HUDEP-2 (cell line): Measurements from ENCODE around the gene PRG3.
A peak's percentile ranks its signal among the peaks of the same experiment; 100 is the strongest.

Experiments
- DNase-seq, 76 experiments: peaks; one replicate each; lab custom pipeline; 2025; ENCODE audit not compliant: unreplicated experiment in 76 of 76; lab: John Stamatoyannopoulos, UW

PRG3 gene

DNA sequence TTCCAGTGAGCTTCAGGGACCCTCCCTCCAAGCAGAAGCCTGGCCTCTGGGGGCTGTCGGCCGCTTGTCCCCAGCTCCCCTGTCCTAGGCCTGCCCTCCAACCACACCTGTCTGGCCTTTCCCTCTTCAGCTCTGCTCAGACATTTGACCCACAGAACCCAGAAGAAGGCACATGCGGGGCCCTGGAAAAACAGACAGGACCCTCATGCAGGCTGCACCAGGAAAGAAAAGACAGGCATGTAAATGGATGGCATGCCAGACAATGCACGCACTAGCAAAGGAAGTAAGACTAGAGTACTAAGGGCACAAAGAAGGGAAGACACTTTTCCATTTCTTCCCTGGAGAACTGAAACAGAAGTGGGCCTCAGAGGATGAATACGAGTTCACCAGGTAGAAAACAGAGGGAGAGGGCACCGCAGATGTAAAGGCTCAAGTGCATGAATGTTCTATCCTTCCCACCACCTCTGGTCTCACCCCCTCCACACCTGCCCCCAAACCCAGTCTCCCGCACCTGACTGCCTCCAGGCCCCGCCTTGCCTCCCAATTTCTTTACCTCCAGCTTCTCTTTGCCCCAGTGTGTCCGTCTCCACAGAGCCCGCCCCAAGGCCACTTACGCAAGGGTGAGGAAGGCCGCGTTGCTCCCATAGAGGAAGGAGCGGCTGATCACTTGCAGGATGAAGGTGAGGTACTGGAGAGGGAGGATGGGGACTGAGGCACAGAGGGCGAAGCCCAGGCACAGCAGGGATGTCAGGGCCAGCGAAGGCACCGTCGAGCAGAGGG is 28.6 kb upstream of the PRG3 start:
- no peak for DNase-seq

DNA sequence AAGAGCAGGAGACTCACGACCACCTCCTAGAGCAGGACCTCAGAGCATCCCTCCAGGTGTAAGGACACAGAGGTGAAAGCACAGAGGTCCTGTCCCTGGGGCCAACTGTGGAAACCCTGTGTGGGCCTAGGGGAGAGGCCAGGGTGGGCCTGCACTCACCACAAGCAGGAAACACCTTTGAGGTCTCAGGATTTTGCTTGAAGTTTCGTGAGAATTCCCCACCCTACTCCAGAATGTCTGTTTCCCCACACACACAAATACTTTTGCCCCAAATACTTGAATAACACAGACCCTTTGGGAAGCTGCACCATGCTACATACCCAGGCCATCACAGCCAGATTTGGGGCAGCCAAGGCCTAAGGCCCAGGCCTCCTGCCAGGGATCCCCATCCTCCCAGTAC is 27.8 kb upstream of the PRG3 start:
- no peak for DNase-seq

DNA sequence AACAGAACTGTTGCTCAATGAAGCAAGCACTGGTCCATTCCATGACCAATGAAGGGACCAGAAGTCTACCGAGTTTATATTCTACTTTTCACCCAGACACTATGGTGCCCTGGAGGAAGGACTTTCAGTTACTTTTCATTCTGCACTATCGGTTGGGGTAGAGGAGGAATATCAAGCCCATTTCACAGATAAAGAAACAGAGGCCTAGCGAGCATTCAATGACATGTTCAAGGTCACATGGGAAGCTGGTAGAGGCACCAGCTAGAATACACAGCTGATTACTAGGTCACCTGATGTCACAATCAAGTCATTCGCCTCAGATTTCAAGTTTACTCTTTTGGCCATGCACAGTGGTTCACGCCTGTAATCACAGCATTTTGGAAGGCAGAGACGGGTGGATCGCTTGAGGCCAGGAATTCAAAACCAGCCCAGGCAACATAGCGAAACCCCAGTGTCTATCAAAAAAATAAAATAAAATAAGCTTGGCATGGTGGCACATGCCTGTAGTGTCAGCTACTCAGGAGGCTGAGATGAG is 27.1 kb upstream of the PRG3 start:
- DNase-seq, result no peak

DNA sequence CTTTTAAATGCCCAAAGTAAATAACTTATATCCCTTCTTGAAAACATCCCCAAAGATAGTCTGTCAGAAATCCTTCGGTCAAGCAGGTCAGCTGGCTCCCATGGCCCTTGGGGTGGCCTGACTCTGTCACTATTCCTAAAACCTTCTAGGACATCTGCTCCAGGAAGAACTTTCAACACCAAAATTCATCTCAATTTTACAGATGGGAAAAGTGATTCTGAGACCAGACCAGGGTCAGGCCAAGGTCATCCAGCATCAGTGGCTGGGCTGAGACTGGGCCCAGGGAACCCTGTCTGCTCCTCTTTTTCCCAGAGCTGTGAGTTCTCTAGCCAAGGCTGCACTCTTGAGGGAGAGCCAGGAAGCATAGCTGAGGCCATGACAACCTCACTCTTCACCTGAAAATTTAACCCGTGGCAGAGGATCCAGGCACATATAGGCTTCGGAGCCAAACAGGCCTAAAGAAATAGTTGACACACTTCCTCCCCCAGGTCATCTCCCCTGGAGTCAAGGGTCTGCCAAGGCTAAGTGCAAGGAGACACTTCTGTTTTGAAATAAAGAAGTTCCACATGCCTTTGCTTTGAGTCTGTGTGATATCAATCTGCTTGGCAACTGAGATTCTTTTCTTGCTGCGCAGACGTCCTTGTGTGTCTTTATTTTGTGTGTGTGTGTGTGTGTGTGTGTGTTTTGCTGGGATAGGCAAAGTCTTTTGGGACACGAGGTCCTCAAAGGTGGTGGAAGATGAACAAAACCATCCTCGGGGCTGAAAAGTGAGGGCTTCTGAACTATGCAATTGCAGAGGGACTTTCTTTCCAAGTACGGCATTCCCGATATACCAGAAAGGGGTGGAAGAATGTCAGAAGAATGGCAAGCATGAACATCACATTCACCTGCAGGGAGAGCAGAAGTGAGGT is 26.3 kb upstream of the PRG3 start:
- DNase-seq, result no peak

DNA sequence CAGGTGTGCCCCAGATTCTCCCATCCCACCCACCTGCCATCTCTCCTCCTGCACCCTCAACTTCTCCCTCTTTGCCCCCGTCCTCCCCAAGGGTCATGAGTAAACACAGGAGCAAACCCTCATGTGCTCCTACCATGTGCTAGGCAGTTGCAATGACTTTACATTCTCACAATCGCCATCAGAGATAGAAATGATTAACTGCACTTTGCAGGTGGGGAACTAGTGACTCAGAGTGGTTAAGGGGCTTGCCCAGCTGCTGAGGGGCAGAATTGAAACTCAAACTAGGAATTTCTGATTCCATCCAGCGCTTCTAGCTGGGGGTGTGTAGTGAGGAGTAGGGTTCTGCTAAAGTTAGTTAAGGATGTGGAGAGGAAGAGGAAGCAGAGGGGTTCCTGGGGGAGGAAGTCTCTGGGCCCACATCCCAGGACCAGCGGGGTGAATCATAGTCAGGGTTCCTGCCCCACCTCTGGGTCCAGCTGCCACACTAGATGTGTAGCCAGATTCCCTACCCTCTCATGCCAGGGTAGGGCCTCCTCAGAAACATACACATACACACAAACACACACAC is 25.5 kb upstream of the PRG3 start:
- DNase-seq, result peak in 15 of 76 experiments; percentile 11 to 45 (median 27)

DNA sequence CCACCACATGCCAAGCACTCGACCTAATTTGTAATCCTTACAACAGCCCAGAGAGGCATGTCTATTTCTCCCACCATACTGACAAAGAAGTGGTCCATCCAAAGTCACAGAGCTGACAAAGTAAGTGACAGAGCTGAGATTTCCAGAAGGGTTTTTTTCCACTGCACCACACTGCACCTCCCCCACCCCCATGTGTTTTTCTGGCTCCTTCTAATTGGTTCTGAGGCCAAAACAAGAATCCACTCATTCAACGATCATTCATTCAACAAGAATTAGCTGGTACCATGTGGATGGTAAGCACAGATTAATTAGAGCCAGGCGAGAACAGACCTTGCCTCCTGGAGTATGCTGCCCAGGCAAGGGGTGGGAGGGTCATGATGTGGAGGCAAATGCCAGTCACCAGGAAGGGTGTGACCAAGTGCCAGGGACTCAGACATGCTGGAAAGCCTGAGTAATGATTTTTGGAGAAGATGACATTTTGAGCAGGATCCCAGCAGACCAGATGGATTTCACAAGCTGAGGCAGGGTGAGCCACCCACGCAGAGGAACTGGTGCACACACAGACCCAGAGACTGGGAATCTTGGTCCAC is 24.4 kb upstream of the PRG3 start:
- peak in 9 of 76 experiments; percentile 13 to 33 (median 19) for DNase-seq

DNA sequence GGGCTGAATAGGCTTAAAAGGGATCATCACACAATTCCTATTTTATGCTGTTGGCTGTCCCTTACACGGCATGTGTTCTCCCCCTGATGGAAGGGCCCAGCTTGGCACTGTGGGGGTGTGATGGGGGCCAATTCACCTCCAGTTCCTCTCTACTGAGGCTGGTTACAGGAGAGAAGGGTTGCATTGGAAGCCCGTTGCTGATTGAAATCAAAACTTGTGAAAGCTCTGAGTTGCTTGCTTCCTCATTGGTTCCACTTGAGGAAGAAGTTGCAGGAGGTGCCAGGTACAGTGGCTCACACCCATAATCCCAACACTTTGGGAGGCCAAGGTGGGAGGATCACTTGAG is 22.8 kb upstream of the PRG3 start:
- no peak for DNase-seq

DNA sequence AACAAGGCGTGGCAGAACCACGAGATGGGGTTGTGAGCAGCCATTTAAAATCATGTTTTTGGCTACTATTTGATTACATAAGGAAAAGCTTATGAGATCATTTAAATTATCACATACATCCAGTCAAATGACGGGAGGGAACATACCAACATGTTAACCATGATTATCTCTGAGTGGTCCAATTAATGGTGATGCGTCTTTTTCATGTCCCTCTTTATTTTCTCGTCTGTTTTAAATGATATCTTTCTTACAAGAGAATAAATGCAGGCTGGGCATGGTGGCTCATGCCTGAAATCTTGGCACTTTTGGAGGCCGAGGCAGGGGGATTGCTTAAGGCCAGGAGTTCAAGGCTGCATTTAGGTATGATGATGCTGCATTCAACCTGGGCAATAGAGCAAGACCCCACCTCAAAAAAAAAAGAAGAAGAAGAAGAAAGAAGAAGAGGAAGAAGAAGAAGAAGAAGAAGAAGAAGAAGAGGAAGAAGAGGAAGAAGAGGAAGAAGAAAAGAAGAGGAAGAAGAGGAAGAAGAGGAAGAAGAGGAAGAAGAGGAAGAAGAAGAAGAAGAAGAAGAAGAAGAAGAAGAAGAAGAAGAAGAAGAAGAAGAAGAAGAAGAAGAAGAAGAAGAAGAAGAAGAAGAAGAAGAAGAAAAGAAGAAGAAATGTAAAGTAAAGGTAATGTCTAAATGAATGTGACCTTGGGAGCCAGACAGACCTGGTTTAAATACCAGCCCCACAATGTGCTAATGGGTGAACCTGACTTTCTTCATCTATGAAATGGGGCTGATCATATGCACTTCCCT is 22.3 kb upstream of the PRG3 start:
- DNase-seq, result peak in 2 of 76 experiments; percentile 54 to 56

DNA sequence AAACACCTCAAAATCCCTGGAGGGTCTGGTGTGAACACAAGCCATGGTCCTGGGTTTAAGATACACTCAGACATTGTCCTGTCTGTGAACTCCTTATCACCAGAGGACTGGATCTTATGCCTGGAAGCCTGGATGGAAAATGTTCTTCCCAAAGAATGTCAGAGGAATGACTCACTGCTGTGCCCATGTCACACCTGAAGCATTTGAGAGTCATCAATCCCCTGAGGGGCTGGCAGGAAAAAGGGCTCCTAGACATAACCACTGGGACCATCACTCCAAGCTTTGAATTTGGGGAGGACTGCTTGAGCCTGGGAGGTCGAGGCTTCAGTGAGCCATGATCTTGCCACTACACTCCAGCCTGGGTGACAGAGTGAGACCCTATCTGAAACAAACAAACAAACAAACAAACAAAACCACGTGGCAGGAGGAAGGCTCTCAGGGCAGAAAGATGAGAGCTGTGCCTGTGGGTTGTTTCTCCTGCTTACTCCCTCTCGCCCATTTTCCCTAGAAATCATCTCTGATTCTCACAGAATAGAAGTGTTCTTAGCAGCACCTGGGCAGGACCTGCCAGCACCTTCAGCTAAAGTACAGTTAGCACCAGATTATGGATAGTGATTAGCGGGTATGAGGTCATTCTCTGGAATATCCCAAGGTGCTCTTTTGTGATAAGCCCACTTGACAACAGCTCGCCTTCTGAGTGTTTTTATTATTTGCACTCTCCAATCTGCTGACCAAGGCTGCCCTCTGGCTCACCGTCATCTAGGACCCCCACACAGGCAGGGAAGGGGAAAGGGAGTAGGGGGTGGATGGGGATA is 21.4 kb upstream of the PRG3 start:
- peak in 39 of 76 experiments; percentile 14 to 76 (median 37) for DNase-seq

DNA sequence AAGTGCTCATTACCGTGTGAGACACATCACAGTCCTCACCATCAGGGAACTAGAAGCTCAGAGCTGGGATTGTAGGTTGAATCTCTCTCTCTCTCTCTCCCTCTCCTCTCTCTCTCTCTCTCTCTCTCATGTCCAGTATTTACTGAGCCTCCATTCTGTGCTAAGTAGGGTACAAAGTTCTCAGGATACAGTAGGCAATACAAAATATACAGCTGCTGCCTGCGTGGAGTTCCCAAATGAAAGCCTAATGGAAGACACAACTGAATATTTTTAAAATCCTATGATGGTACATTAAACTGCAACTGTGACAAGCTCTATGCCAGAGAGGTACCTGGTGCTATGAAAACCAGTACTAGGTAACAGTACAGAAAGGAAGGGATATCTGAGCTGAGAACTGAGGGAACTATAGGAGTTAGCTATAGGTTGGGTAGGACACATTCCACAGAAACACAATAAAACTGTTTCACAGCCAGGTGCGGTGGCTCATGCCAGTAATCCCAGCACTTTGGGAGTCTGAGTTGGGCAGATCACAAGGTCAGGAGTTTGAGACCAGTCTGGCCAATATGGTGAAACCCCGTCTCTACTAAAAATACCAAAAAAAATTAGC is 19.1 kb upstream of the PRG3 start:
- DNase-seq, result no peak

DNA sequence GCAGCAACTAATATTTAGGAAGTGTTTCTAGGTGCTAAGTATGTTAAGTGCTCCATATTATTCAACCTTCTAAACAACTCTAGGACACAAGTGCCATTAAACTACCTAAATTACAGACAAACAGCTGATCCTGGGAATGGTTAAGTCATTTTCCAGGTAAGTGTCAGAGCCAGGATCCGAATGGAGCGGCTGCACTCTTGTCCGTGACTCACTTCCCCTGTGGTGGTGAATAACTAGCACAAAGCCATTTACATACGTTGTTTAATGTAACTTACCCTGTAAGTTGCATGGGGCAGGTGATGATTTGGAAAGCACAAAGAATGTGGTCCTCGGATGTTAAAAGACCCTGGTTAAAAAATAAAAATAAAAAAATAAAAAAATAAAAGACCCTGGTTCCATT is 18.3 kb upstream of the PRG3 start:
- DNase-seq, result no peak

DNA sequence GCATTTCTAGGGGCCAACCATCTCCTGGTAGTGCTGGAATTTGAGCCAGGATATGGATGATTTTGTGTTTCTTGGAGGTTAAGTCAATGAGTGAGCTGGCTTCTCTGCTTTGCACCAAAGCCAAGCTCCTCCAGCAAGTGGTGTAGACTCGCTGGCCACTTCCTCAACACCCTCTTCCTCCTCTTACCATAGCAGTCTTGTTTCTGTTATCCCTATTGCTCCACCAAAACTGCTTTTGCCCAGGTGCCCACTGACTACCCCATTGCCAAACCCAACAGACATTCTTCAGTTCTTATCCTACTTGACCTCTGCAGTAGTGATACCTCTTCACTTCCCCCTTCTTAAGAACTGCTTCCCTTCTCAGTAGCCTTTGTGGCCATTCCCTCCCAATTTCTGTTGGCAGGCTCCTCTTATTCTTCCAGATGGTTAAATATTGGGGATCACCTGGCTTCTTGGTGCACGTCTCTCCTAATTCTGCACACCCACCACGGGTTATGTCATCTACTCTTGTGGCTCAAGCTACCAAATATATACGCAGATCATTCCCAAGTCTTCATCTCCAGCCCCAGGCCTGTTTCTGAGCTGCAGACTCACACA is 16.5 kb upstream of the PRG3 start:
- no peak for DNase-seq

DNA sequence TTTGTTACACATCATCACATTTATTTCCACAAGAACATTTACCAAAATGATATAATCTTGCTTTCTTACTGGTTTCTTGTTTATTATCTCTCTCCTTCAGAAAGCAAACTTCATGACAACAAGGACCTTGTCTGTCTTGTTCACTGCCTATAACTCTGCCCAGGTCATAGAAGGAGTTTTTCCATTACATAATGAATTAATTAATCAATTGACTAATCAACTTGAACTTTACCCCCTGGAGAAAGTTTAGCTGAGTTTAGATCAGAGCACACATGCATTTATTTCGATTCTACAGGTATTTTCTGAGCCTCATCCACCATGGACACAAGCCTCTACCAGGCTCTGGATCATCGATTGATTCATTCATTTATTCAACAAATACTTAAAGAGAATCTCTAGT is 15.8 kb upstream of the PRG3 start:
- no peak for DNase-seq

DNA sequence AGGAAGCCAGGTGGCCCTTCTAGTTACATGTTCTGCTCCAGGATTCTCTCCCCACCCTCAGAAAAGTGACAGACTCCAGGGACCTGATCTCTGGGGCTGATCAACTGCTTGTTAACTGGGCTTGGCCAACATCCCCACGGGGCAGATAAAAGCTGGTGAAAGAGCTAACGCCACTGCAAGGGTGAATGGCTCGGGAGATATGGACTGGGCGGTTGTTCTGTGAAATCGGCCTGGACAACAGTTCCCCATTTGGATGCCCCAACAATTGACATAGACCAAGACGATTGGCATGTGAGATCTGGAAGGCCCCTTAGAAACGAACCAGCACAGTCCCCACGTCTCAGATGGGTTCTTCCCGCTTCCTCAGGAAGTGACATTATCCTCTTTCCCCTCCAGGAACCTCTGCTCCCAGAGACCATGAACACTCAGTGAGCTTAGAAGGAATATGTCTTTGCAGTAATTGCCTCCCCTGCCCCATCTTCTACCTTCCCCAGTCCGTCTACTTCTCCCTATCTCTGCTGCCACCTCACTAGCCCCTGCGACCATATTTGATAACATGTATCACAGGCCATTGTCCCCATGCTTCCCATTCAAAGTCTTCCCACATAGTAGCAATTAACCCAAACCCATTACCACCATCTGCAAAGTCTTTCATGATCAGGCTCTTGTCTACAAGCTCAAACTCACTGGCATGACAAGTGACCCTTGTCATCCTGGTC is 15.1 kb upstream of the PRG3 start:
- peak in 74 of 76 experiments; percentile 66 to 96 (median 89) for DNase-seq

DNA sequence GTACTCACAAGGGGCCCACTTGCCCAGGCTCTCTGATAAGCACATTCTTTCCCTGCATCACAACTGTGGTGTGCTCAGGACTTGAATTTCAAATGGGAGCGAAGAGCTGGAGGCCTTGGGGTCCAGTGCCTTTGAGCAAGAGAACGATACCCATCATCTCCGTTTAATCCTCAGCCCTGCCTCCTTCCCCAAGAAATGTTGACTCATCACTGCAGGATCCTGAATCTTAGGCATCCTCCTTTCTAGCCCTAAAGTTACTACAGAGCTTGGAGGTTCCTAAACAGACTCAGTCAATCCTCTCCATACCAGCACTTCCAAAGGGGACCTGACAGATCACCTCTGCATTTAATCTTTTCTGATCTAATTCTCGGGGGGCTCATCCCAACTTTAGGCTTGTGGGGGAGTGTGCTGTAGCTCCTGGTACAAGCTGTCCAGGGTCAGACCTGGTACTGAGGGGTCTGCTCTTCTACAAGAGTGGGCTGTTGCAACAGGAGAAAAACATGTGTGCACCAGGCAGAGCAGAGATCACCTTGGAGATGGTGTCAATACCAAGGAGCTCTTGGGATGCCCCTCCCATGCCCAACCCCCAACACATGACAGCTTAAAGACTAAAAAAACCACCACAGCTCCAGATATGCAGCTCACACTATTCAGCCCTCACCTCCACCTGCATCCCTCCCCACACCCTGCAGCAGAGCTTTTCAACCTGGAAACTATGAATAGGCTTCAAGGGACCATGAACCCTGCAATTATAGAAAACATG is 13.4 kb upstream of the PRG3 start:
- peak in 8 of 76 experiments; percentile 7 to 32 (median 18) for DNase-seq

DNA sequence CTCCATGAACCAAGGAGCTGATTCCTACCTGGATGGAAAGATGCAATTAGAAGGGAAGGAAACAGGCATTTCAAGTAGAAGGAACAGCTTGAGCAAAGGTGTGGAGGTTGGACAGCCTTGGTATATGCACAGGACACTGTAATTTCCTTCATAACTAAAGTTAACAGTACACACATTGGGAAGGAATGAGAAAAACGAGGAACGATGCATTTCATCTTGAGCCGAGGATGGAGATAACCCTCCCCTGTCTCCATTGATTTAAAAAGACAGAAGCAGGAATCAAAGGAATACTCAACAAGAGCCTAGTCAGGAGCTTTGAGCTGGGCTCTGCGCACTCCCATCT is 11.8 kb upstream of the PRG3 start:
- DNase-seq, result no peak
